ENCODE results near the gene BPIFB3. TPM values are rescaled to one million over a fixed set of nuclear protein-coding genes. Genes with fewer than 3 reads are reported as not detected.

The BPIFB3 gene
- total RNA-seq, 2 donors from 2014 or later, result not detected

DNA sequence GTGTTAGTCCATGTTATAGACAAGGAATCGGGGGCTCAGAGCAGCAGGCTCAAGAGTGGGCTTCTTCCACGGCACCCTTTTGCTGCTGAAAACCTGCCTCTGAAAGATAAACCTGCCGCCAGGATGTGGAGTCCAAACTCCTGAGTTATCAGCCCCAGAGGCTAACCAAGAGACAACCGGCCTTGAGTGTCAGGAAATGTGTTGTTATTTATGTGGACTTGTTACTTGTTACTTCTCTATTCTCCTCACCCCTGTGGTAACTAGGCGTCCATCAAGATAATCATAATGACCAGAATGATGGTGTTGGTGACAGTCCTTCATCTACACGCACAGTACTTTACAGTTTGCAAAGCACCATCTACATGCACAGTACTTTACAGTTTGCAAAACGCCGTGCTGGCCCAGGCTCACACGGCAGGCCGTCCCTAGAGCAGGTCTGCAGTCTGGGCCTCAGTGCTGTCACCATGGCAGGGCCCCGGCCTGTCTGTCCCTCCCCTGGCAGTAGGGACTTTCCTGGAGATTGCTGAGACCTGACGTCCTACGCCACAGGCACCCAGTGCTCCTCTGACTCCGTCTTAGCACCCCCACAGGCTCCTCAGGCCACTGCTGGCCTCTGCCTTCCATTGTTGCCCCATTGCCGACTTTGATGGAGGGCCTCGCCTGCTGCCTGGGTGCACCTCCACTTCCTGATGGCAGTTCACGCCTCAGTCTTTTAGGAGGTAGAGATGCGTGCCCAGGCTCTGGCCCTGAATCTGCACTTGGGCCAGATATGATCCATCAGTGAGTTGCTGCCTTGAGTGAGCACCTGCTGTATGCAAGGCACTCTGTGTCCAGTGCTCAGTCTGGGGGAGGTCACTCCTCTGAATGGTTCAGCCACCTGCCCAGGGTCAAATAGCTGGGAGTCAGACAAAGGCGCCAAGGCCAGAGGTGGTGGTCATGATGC, 16.7 kb downstream of the BPIFB3 start:
- no peak overlapping the region for H3K4me3 ChIP-seq
- intact Hi-C loops (cut with DNase I), result no loop called here

DNA sequence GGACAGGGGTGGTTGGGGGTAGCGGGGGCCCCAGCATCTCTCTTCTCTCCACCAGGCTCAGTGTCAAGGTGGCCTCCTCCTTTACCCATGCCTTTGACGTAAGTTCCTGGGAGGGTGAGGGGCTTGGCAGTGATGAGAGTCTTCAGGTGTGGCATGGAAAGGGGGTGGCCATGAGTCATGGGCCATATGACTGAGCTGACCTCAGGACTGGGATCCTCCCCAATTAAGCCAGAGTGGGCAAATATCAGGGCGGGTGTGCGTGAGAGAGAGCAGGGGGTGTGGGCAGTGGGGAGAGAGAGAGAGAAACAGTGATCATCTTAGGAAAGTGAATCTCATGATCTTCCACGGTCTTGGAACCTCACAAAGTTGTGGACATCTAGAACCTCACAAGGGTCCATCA, 17.5 kb downstream of the BPIFB3 start:
- Histone ChIP-seq H3K4me3 (no peak overlapping the region), H3K4me1 (no peaks in the 10 kb centered on the region), H3K27me3 (no peaks in the 10 kb centered on the region), H3K27ac (no peak overlapping the region), H3K36me3 (replicated peaks in 1 of 2; ENCODE audit: insufficient read depth in 1 of 2, low read depth in 2 of 2) (no peaks in the 10 kb centered on the region), H3K9me3 (no peaks in the 10 kb centered on the region)
- ATAC-seq (no peak), DNase-seq (no peak)
- no peak for TF ChIP-seq POLR2A (IDR thresholded peaks at IDR 0.05)
- TF ChIP-seq, protein P1, sequence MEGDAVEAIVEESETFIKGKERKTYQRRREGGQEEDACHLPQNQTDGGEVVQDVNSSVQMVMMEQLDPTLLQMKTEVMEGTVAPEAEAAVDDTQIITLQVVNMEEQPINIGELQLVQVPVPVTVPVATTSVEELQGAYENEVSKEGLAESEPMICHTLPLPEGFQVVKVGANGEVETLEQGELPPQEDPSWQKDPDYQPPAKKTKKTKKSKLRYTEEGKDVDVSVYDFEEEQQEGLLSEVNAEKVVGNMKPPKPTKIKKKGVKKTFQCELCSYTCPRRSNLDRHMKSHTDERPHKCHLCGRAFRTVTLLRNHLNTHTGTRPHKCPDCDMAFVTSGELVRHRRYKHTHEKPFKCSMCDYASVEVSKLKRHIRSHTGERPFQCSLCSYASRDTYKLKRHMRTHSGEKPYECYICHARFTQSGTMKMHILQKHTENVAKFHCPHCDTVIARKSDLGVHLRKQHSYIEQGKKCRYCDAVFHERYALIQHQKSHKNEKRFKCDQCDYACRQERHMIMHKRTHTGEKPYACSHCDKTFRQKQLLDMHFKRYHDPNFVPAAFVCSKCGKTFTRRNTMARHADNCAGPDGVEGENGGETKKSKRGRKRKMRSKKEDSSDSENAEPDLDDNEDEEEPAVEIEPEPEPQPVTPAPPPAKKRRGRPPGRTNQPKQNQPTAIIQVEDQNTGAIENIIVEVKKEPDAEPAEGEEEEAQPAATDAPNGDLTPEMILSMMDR (IDR thresholded peaks at IDR 0.05), result no peak
- 78 to 81% methylated on average over 5 of the region's 5 CpGs for whole genome bisulfite sequencing, 2 donors
- intact Hi-C loops (cut with DNase I), result no loop called here

More for the DNA sequence above, 16.7 kb downstream of the BPIFB3 start:
- Histone ChIP-seq H3K27me3 (no peaks in the 10 kb centered on the region), H3K4me1 (no peaks in the 10 kb centered on the region), H3K9me3 (no peaks in the 10 kb centered on the region), H3K27ac (no peak overlapping the region), H3K36me3 (replicated peaks in 1 of 2; ENCODE audit: insufficient read depth in 1 of 2, low read depth in 2 of 2) (no peaks in the 10 kb centered on the region)
- 64 to 82% methylated on average over 14 to 19 of the region's 19 CpGs for WGBS, 2 donors
- no peak for DNase-seq
- TF ChIP-seq, protein P1 (IDR thresholded peaks at IDR 0.05), result no peak
- no peak for TF ChIP-seq POLR2A (IDR thresholded peaks at IDR 0.05)
- ATAC-seq, result no peak

DNA sequence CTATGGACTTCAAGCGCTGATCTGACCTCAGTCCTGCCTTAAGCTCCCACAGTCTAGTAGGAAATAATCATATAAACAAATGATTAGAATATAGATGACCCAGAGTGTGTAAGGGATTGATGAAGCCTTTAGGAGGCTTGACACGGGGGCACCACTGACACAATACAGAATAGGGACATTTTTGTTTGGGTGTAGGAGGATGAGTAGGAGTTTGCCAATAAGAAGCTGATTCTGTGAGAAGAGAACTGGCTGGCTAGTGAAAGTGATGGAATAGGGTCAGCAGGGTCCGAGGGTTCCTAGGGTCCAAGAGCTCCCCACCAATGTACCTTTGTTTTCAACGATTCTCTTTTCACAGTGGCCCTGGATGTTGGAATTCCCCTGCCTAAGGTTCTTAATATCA, 18.7 kb downstream of the BPIFB3 start:
- DNase-seq (no peak), ATAC-seq (no peak)
- Histone ChIP-seq H3K9me3 (no peaks in the 10 kb centered on the region), H3K27ac (no peak overlapping the region), H3K4me3 (no peak overlapping the region), H3K4me1 (no peaks in the 10 kb centered on the region), H3K27me3 (no peaks in the 10 kb centered on the region), H3K36me3 (replicated peaks in 1 of 2; ENCODE audit: insufficient read depth in 1 of 2, low read depth in 2 of 2) (no peaks in the 10 kb centered on the region)
- intact Hi-C loops (cut with DNase I), result no loop called here
- TF ChIP-seq, protein P1 (IDR thresholded peaks at IDR 0.05), result no peak
- no peak for TF ChIP-seq POLR2A (IDR thresholded peaks at IDR 0.05)
- 68 to 71% methylated on average over 4 of the region's 4 CpGs for WGBS, 2 donors

DNA sequence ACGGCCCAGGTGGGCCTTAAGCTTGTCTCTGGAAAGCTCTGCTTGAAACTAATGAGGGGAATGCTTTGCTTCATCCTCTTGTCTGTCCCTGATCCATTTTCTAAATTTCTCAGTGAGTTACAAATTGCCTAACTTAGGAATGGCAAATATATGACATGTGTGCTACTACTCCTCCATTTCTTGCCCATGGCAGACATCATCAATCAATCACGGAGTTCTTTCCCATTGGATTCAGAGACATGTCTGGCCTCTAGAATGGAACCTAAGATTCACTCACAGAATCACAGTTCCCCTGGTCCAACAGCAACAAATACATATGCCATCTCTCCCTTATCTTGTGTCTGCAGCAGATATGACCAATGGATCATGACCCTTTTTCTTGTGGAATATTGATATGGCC, 19.1 kb downstream of the BPIFB3 start:
- intact Hi-C loops (cut with DNase I), result no loop called here
- Histone ChIP-seq H3K36me3 (replicated peaks in 1 of 2; ENCODE audit: insufficient read depth in 1 of 2, low read depth in 2 of 2) (no peaks in the 10 kb centered on the region), H3K27me3 (no peaks in the 10 kb centered on the region), H3K9me3 (no peaks in the 10 kb centered on the region), H3K4me3 (no peak overlapping the region), H3K4me1 (no peaks in the 10 kb centered on the region), H3K27ac (no peak overlapping the region)
- ATAC-seq (no peak), DNase-seq (no peak)
- WGBS, 2 donors, result 46 to 64% methylated on average over 2 of the region's 2 CpGs
- TF ChIP-seq, protein P1 (IDR thresholded peaks at IDR 0.05), result no peak
- TF ChIP-seq POLR2A (IDR thresholded peaks at IDR 0.05), result no peak
